AG09309 (cell line): Measurements from ENCODE around the gene EPHB2.

Experiments
- DNase-seq: peaks from one replicate; pipeline ENCODE4 v3.0.0-alpha.2; 2010; ENCODE audit warnings: low read depth
- H3K4me3 ChIP-seq: 2 replicates; pipeline ENCODE4 v1.5.1; 2011; ENCODE audit warnings: mild to moderate bottlenecking, low read depth, low read length, moderate library complexity; ENCODE audit not compliant: control insufficient read depth
- TF ChIP-seq, protein P1 (sequence below): IDR thresholded peaks from 2 replicates; pipeline ENCODE4 v1.5.1; 2011; ENCODE audit warnings: mild to moderate bottlenecking, low read depth, low read length, inconsistent platforms; ENCODE audit not compliant: insufficient read depth, control insufficient read depth; ENCODE audit errors: missing control alignments

The EPHB2 gene

DNA sequence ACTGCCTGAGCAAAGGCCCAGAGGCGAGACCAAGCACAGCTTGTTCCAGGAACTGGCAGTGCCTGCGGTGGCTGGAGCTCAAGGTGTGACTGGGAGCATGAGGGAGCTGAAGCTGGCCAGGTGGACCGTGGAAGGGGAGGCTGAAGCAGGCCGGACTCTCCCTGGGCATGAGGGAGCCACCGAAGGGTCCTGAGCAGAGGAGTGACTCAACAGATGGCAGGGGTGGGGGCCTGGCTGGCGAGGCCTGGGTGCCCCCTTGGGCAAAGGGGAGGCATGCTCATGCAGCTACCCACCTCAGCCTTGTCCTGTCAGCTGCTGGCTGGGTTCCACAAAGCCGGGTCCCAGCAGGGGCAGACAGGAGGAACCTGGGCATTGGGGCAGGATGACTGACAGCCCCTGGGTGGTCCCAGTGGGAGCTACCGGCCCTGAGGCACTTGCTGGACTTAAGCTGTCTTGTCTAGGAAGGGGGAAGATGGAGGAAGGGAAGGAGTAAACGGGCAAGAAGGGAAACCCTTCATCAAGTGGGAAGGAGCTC is 143.1 kb downstream of the EPHB2 start:
- H3K4me3 ChIP-seq: no peak overlapping the region
- no peak for DNase-seq
- TF ChIP-seq, protein P1, sequence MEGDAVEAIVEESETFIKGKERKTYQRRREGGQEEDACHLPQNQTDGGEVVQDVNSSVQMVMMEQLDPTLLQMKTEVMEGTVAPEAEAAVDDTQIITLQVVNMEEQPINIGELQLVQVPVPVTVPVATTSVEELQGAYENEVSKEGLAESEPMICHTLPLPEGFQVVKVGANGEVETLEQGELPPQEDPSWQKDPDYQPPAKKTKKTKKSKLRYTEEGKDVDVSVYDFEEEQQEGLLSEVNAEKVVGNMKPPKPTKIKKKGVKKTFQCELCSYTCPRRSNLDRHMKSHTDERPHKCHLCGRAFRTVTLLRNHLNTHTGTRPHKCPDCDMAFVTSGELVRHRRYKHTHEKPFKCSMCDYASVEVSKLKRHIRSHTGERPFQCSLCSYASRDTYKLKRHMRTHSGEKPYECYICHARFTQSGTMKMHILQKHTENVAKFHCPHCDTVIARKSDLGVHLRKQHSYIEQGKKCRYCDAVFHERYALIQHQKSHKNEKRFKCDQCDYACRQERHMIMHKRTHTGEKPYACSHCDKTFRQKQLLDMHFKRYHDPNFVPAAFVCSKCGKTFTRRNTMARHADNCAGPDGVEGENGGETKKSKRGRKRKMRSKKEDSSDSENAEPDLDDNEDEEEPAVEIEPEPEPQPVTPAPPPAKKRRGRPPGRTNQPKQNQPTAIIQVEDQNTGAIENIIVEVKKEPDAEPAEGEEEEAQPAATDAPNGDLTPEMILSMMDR: no peak

DNA sequence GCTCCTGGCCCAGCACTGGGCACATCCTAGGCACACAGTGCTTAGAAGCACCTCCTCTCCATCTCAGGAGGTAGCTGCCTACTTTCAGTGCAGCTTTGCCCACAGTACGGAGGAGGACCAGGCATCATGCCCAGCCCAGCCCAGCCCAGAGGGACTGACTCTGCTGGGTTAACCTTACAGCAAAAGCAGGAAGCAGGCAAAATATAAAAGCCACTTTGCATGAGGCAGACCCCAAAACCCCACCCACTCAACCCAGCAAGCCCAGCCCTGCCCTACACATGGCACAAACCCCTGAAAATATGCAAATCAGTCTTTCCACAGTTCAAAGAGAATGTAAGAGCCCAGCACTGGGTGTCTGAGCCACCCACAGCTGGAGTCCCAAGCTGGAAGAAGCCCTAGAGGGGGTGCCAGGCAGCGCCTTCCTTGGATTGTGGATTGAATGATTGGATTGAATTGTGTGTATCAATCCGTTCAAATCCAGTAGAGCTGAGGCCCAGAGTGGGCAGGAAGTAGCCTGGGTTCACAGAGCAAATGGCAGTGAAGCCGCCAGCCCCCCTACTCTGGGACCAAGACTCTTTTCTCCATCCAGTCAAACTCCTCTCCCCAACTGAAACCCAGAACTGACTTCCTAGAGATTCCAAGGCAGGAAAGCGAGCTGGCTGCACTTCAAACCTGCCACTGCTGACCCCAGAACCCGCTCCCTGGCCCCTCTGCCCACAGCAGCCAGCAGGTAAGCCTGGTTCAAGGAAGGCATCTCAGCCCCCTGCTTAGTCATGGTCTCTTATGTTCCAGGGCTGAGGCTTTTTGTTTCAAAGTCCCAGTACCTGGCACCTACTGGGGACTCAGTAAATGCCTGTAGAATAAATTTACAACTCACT is 144.3 kb downstream of the EPHB2 start:
- TF ChIP-seq, protein P1: no peak
- H3K4me3 ChIP-seq: no peak overlapping the region
- no peak for DNase-seq

DNA sequence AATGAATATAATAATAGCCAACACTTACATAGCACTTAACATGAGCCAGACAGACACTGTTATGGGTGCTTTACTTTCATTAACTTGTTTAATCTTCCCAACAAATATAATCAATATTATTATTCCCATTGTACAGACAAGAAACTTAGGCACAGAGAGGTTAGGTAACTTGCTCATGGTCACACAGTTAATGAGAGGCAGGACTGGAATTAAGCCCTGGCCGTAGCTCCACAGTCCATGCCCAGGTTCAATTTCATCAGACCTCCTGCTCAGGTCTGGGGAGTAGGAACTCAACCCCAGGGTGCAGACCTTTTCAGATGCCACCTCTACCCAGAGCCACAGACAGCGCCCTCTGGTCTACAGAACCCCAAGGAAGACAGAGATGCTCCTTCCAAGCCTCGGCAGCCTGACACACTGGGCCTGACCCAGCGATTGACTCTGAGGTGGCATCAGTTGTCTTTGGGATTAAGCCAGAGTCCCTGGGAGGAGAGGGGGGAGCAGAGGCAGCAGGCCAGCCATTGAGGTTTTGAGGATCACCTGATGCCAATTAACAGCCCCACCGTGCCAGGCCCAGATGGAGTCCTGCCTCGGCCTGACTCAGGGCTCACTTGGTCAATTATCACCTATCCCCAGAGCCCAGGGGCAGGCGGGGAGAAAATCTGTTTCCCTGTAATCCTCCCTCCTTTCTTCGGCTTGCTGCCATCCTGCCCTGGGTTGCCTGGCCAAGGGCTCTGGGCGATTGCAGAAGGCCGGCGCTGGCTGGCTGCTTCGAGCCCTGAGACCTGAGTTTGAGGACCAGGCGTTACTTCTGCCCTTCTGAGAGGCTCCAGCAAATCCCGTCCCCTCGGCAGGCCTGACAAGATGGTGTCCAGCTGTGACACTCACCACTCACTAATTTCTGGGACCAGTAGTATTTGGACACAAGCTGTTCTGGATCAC is 145.3 kb downstream of the EPHB2 start:
- no peak overlapping the region for H3K4me3 ChIP-seq
- no peak for DNase-seq
- TF ChIP-seq, protein P1: no peak

DNA sequence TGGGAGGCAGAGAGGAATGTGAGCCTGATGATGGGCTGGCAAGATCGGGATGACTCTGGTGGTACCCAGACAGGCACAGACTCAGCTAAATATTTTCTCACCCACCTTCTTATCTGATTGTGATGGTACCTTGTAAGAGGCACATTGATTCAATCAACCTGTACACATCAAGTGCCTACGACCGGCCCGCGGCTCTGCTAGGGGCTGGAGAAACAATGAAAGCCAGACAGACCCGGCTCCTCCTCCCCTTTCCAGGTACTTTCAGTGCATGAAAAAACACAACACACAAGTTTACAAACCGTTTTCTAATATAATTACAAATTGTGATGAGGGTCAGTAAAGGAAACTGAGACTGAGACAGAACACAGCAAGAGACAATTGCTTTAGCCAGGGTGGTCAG is 147.0 kb downstream of the EPHB2 start:
- DNase-seq: no peak
- TF ChIP-seq, protein P1: no peak
- no peak overlapping the region for H3K4me3 ChIP-seq

DNA sequence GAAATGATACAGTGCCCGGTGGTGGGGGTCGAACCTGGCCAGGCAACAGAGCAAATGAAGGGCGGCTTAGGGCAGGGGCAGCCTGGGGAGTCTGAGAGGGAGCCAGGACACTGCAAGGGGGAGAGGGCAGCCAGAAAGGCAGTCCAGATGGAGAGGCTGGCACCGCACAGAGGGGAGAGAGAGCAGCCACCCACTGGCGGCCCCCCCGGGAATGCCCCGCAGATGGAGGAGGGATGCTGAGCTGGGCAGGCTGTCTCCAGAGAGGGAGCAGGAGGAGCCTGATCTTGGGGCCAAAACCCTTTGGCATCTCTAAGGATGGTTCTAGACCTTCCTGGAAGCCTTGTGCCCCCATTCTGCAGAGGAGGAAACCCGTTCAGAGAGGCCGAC is 149.8 kb downstream of the EPHB2 start:
- no peak overlapping the region for H3K4me3 ChIP-seq
- DNase-seq: no peak
- TF ChIP-seq, protein P1: no peak

DNA sequence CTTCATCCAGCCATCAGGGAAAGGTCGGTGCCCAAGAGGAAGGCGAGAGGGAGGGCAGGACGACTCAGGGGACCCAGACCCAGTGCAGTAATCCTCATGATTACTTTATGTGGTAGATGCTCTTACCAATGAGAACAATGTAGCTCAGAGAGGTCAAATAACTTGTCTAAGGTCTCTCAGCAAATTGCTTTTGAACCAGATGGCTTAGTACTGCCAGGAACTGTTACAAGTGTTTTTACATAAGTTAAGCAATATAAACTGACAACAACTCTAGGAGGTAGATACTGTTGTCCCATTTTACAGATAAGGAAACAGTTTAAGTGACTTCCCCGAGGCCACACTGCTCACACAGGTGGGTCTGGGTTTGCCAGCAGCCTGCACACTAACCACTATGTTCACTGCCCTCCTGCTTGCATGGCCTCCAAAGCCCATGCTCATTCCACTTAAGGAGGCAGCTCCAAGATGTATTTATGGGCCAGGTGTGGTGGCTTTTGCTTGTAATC is 150.3 kb downstream of the EPHB2 start:
- no peak overlapping the region for H3K4me3 ChIP-seq
- TF ChIP-seq, protein P1: no peak
- DNase-seq: no peak
